Mammary epithelial cell (primary cell): ENCODE data around the gene SNX11.

Source experiments
- EZH2 ChIP-seq: IDR thresholded peaks from 2 replicates; pipeline ENCODE4 v1.6.1; 2012; ENCODE audit warnings: low read length, inconsistent platforms, borderline replicate concordance
- TF ChIP-seq, protein P1 (sequence below), 2 donors: IDR thresholded peaks in 1 of 2; conservative IDR thresholded peaks in 1 of 2; 2 replicates each; pipeline ENCODE4 v1.5.1; 2011 to 2012; ENCODE audit warnings: inconsistent platforms in 2 of 2, low read length in 2 of 2, mild to moderate bottlenecking in 2 of 2, control low read depth in 1 of 2, low read depth in 1 of 2; ENCODE audit not compliant: insufficient read depth in 1 of 2; ENCODE audit errors: extremely low read depth in 1 of 2

DNA sequence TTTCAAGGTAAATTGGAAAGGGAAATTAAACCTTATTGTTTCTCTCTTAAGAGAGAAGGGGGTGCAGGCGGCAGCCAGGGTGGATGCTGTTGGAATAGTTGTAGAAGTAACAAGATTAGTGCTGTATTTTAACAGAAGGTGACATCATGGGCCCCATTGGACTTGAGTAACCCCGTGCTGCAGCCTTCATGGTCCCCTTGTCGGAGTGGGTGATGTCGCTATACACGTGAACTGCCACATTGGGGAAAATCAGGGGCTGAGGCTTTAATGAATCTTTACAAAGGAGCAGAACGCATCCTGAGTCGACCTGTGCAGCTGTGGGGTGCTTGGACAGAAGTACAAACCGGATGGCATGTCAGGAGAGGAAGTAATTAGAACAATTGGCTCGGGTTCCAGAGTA is 3.2 kb downstream of the SNX11 start:
- TF ChIP-seq, protein P1, sequence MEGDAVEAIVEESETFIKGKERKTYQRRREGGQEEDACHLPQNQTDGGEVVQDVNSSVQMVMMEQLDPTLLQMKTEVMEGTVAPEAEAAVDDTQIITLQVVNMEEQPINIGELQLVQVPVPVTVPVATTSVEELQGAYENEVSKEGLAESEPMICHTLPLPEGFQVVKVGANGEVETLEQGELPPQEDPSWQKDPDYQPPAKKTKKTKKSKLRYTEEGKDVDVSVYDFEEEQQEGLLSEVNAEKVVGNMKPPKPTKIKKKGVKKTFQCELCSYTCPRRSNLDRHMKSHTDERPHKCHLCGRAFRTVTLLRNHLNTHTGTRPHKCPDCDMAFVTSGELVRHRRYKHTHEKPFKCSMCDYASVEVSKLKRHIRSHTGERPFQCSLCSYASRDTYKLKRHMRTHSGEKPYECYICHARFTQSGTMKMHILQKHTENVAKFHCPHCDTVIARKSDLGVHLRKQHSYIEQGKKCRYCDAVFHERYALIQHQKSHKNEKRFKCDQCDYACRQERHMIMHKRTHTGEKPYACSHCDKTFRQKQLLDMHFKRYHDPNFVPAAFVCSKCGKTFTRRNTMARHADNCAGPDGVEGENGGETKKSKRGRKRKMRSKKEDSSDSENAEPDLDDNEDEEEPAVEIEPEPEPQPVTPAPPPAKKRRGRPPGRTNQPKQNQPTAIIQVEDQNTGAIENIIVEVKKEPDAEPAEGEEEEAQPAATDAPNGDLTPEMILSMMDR (conservative IDR thresholded peaks at IDR 0.05 in 1 of 2, IDR thresholded peaks at IDR 0.05 in 1 of 2; ENCODE audit: extremely low read depth in 1 of 2, insufficient read depth in 1 of 2, low read depth in 1 of 2, low read length in 2 of 2), result no peak
- TF ChIP-seq EZH2, result no peak
